HCT116 (cell line): ENCODE measurements around the gene ENTREP1. TPM values are rescaled to one million over a fixed set of nuclear protein-coding genes. Genes with fewer than 3 reads are reported as not detected.

ENCODE experiments used
- ATAC-seq: fragments of 200-7000 bp; cut with Tn5 transposase; 2 replicates; pipeline ENCODE4 v1.9.1; 2020; ENCODE audit warnings: mild to moderate bottlenecking, moderate library complexity
- BruUV-seq: library from RNA; stranded (reverse); fragments of 400-500 nt; replicated peaks from 2 replicates; lab custom pipeline; 2021; lab: Mats Ljungman, UMichigan
- CTCF ChIA-PET: fragments of 300-600 bp; sonication (Branson Sonifier 250); formaldehyde crosslinking; loops from one replicate; lab custom pipeline; 2021; ENCODE audit warnings: antibody characterized with exemption; lab: Charles Lee
- POLR2A ChIA-PET: fragments of 300-600, 350-600 bp; sonication (Branson Sonifier 250); formaldehyde crosslinking; loops from one replicate; lab custom pipeline; 2021; ENCODE audit warnings: antibody characterized with exemption; lab: Charles Lee
- RAD21 ChIA-PET, 2 experiments: fragments of 300-600 bp; sonication (Branson Sonifier 250); formaldehyde crosslinking; loops; one replicate each; lab custom pipeline; 2023; ENCODE audit warnings: low total read pairs in 2 of 2; ENCODE audit not compliant: uncharacterized antibody in 2 of 2, unreplicated experiment in 2 of 2, low non-redundant PET in 1 of 2; lab: Charles Lee
- DNase-seq: peaks from one replicate; pipeline ENCODE4 v3.0.0-alpha.2; 2010; ENCODE audit warnings: low read depth, low spot score
- H2AFZ ChIP-seq: fragments of 200-600 bp; shearing (Covaris generic), sonication (generic); 2 replicates; pipeline ENCODE4 v1.6.1; 2017; ENCODE audit warnings: low read depth, mixed run types, mixed read lengths, antibody characterized with exemption, low read length; ENCODE audit not compliant: poor library complexity, severe bottlenecking
- H3K27ac ChIP-seq: 2 replicates; pipeline ENCODE4 v1.5.1; 2012; ENCODE audit warnings: low read depth, low read length
- H3K27me3 ChIP-seq: fragments of 200-600 bp; sonication (generic); 2 replicates; pipeline ENCODE4 v1.6.1; 2016; ENCODE audit warnings: mixed run types, low read length, mixed read lengths; ENCODE audit not compliant: insufficient read depth
- H3K36me3 ChIP-seq, 2 experiments: fragments of 200-500 bp in 1 of 2; fragments of 200-600 bp in 1 of 2; sonication (Bioruptor generic) in 1 of 2; sonication (generic) in 1 of 2; 2 replicates each; pipeline versions ENCODE4 v1.5.1 to v1.6.1; 2014 to 2016; ENCODE audit warnings: low read length in 2 of 2, inconsistent platforms in 1 of 2, mixed read lengths in 1 of 2, mixed run types in 1 of 2; ENCODE audit not compliant: insufficient read depth in 2 of 2, control insufficient read depth in 1 of 2
- H3K4me1 ChIP-seq, 2 experiments: fragments of 200-600 bp in 1 of 2; sonication (generic) in 1 of 2; 2 replicates each; pipeline versions ENCODE4 v1.5.1 to v1.6.1; 2012 to 2017; ENCODE audit warnings: low read length in 2 of 2, inconsistent platforms in 1 of 2, mild to moderate bottlenecking in 1 of 2, mixed read lengths in 1 of 2, mixed run types in 1 of 2, moderate library complexity in 1 of 2; ENCODE audit not compliant: insufficient read depth in 2 of 2, control insufficient read depth in 1 of 2
- H3K4me2 ChIP-seq: fragments of 200-600 bp; sonication (generic); 2 replicates; pipeline ENCODE4 v1.6.1; 2017; ENCODE audit warnings: mixed run types, low read length, mixed read lengths
- H3K4me3 ChIP-seq, 2 experiments: fragments of 200-600 bp in 1 of 2; sonication (generic) in 1 of 2; replicated peaks in 1 of 2; 2 replicates each; pipeline ENCODE4 v1.5.1; 2011 to 2016; ENCODE audit warnings: low read length in 2 of 2, control low read depth in 1 of 2, low read depth in 1 of 2, mild to moderate bottlenecking in 1 of 2, mixed read lengths in 1 of 2, mixed run types in 1 of 2
- H3K79me2 ChIP-seq: fragments of 200-600 bp; sonication (generic); 2 replicates; pipeline ENCODE4 v1.6.1; 2017; ENCODE audit warnings: mild to moderate bottlenecking, mixed run types, low read length, moderate library complexity, mixed read lengths; ENCODE audit not compliant: insufficient read depth
- H3K9ac ChIP-seq: fragments of 200-600 bp; sonication (generic); 2 replicates; pipeline ENCODE4 v1.6.1; 2016; ENCODE audit warnings: low read length, mixed read lengths
- H3K9me2 ChIP-seq: fragments of 200-600 bp; sonication (generic), shearing (Covaris generic); 2 replicates; pipeline ENCODE4 v1.6.1; 2017; ENCODE audit warnings: mixed run types, mild to moderate bottlenecking, moderate library complexity; ENCODE audit not compliant: insufficient read depth
- H3K9me3 ChIP-seq, 2 experiments: fragments of 200-500 bp in 1 of 2; fragments of 200-600 bp in 1 of 2; sonication (Bioruptor generic) in 1 of 2; sonication (generic) in 1 of 2; 2 replicates each; pipeline ENCODE4 v1.6.1; 2014 to 2017; ENCODE audit warnings: low read length in 2 of 2, mixed read lengths in 2 of 2, inconsistent platforms in 1 of 2, low read depth in 1 of 2, mild to moderate bottlenecking in 1 of 2, mixed run types in 1 of 2, moderate library complexity in 1 of 2; ENCODE audit not compliant: control insufficient read depth in 1 of 2, insufficient read depth in 1 of 2
- H4K20me1 ChIP-seq: fragments of 200-600 bp; sonication (generic), shearing (Covaris generic); 2 replicates; pipeline ENCODE4 v1.6.1; 2017; ENCODE audit warnings: mixed run types, mild to moderate bottlenecking, moderate library complexity; ENCODE audit not compliant: insufficient read depth
- CEBPB ChIP-seq: IDR thresholded peaks from 2 replicates; pipeline ENCODE4 v1.6.1; 2012; ENCODE audit warnings: low read depth
- EGR1 ChIP-seq: IDR thresholded peaks from 2 replicates; pipeline ENCODE4 v1.6.1; 2012; ENCODE audit warnings: low read depth
- ELF1 ChIP-seq: IDR thresholded peaks from 2 replicates; pipeline ENCODE4 v1.6.1; 2012; ENCODE audit warnings: low read depth, borderline replicate concordance
- EZH2 ChIP-seq: fragments of 200-600 bp; sonication (generic); IDR thresholded peaks from 2 replicates; pipeline ENCODE4 v1.6.1; 2017; ENCODE audit warnings: antibody characterized with exemption, mixed run types
- FOSL1 ChIP-seq: IDR thresholded peaks from 2 replicates; pipeline ENCODE4 v1.6.1; 2012; ENCODE audit warnings: low read depth
- JUND ChIP-seq: IDR thresholded peaks from 2 replicates; pipeline ENCODE4 v1.6.1; 2012
- POLR2A ChIP-seq: IDR thresholded peaks from 2 replicates; pipeline ENCODE4 v1.7.0; 2011; ENCODE audit warnings: borderline replicate concordance; ENCODE audit not compliant: insufficient read depth, insufficient read length; ENCODE audit errors: extremely low read depth
- POLR2AphosphoS5 ChIP-seq: IDR thresholded peaks from 2 replicates; pipeline ENCODE4 v1.6.1; 2011; ENCODE audit warnings: mild to moderate bottlenecking, low read depth, low read length, moderate library complexity
- RAD21 ChIP-seq: IDR thresholded peaks from 2 replicates; pipeline ENCODE4 v1.6.1; 2012; ENCODE audit warnings: low read depth, mild to moderate bottlenecking
- SIN3A ChIP-seq: IDR thresholded peaks from 2 replicates; pipeline ENCODE4 v1.6.1; 2012; ENCODE audit warnings: low read depth
- SP1 ChIP-seq: IDR thresholded peaks from 2 replicates; pipeline ENCODE4 v1.6.1; 2012; ENCODE audit warnings: low read depth
- SRF ChIP-seq: IDR thresholded peaks from 2 replicates; pipeline ENCODE4 v1.6.1; 2012; ENCODE audit warnings: low read depth
- TCF7L2 ChIP-seq: IDR thresholded peaks from 2 replicates; pipeline ENCODE4 v1.7.0; 2011; ENCODE audit warnings: borderline replicate concordance, inconsistent platforms; ENCODE audit not compliant: insufficient read depth, insufficient read length; ENCODE audit errors: extremely low read depth
- YY1 ChIP-seq: IDR thresholded peaks from 2 replicates; pipeline ENCODE4 v1.6.1; 2011; ENCODE audit warnings: low read length, low read depth, moderate library complexity, mild to moderate bottlenecking; ENCODE audit not compliant: insufficient replicate concordance; ENCODE audit errors: extremely low read depth
- ZFX ChIP-seq: fragments of 450-650 bp; IDR thresholded peaks from 2 replicates; pipeline ENCODE4 v1.6.1; 2017
- ZNF274 ChIP-seq: fragments of 200-500 bp; sonication (Bioruptor generic); IDR thresholded peaks from 2 replicates; pipeline ENCODE4 v1.6.1; 2014; ENCODE audit warnings: mild to moderate bottlenecking, low read depth, low read length, inconsistent platforms
- intact Hi-C: fragments of 100-400 bp; cut with micrococcal nuclease; formaldehyde crosslinking; loops from 2 replicates; pipeline ENCODE4 v1.10.0; 2022
- total RNA-seq: library from RNA; stranded (reverse); gene quantifications from one replicate; pipeline ENCODE4 v1.2.1, GENCODE V29; 2021; ENCODE audit not compliant: unreplicated experiment
- TF ChIP-seq, protein P1 (sequence below): IDR thresholded peaks from 2 replicates; pipeline ENCODE4 v1.6.1; 2012; ENCODE audit warnings: low read depth
- TF ChIP-seq, protein P2 (sequence below): IDR thresholded peaks from 2 replicates; pipeline ENCODE4 v1.6.1; 2012
- TF ChIP-seq, protein P3 (sequence below): IDR thresholded peaks from 2 replicates; pipeline ENCODE4 v1.6.1; 2011; ENCODE audit warnings: mild to moderate bottlenecking, low read length, moderate library complexity; ENCODE audit not compliant: insufficient replicate concordance; ENCODE audit errors: extremely low read depth
- TF ChIP-seq, protein P4 (sequence below), 3 experiments: fragments of 200-600 bp in 1 of 3; sonication (generic) in 1 of 3; IDR thresholded peaks in 2 of 3; conservative IDR thresholded peaks in 1 of 3; 2 replicates each; pipeline ENCODE4 v1.5.1; 2012 to 2017; ENCODE audit warnings: low read depth in 2 of 3, low read length in 2 of 3, antibody characterized with exemption in 1 of 3, borderline replicate concordance in 1 of 3, control low read depth in 1 of 3, mild to moderate bottlenecking in 1 of 3, mixed read lengths in 1 of 3, mixed run types in 1 of 3, moderate library complexity in 1 of 3; ENCODE audit not compliant: insufficient read depth in 1 of 3

ENTREP1 gene
- total RNA-seq, 1 experiment from 2014 or later: 1.1 TPM

DNA sequence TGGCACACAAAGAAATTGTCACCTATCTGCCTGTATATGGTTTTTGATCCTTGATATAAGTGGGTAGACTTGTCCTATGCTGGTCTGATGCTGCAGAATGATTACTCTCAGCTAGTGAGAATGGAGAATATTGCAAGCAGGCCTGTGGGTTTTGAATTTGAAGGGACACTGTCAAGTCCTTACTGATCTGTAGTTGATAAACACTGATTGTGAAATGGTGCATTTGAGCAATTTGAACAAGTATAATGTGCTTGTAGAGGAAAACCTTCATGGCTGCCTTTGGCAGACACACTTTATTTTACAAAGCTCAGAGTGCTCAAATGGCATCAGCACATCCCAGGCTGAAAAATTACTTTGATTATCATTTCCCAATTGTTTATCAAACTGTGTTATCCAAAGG, 9.3 kb downstream of the ENTREP1 start:
- Histone ChIP-seq H3K4me1 (no peaks in the 10 kb centered on the region), H3K27me3 (0 out of 2 replicates have a peak, but pooled peaks cover 8% of the 10 kb centered on the region), H3K9ac (no peak overlapping the region), H3K4me2 (no peak overlapping the region), H3K79me2 (no peaks in the 10 kb centered on the region), H3K9me2 (no peaks in the 10 kb centered on the region), H3K4me3 (no peak overlapping the region), H4K20me1 (no peaks in the 10 kb centered on the region; the same call in 1 of the 2 replicates), H3K27ac (no peak overlapping the region), H3K36me3 (no peaks in the 10 kb centered on the region), H3K9me3 (no peaks in the 10 kb centered on the region), H2AFZ (no peak overlapping the region)
- ATAC-seq (no peak), DNase-seq (no peak)
- TF ChIP-seq FOSL1 (no peak), SRF (no peak), TCF7L2 (no peak), RAD21 (no peak), ZFX (no peak), POLR2AphosphoS5 (no peak), ZNF274 (no peak), JUND (no peak), CEBPB (no peak), EZH2 (no peak), SIN3A (no peak), POLR2A (no peak), EGR1 (no peak), SP1 (no peak), ELF1 (no peak), YY1 (no peak)
- TF ChIP-seq, protein P1, sequence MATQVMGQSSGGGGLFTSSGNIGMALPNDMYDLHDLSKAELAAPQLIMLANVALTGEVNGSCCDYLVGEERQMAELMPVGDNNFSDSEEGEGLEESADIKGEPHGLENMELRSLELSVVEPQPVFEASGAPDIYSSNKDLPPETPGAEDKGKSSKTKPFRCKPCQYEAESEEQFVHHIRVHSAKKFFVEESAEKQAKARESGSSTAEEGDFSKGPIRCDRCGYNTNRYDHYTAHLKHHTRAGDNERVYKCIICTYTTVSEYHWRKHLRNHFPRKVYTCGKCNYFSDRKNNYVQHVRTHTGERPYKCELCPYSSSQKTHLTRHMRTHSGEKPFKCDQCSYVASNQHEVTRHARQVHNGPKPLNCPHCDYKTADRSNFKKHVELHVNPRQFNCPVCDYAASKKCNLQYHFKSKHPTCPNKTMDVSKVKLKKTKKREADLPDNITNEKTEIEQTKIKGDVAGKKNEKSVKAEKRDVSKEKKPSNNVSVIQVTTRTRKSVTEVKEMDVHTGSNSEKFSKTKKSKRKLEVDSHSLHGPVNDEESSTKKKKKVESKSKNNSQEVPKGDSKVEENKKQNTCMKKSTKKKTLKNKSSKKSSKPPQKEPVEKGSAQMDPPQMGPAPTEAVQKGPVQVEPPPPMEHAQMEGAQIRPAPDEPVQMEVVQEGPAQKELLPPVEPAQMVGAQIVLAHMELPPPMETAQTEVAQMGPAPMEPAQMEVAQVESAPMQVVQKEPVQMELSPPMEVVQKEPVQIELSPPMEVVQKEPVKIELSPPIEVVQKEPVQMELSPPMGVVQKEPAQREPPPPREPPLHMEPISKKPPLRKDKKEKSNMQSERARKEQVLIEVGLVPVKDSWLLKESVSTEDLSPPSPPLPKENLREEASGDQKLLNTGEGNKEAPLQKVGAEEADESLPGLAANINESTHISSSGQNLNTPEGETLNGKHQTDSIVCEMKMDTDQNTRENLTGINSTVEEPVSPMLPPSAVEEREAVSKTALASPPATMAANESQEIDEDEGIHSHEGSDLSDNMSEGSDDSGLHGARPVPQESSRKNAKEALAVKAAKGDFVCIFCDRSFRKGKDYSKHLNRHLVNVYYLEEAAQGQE: no peak
- TF ChIP-seq, protein P2, sequence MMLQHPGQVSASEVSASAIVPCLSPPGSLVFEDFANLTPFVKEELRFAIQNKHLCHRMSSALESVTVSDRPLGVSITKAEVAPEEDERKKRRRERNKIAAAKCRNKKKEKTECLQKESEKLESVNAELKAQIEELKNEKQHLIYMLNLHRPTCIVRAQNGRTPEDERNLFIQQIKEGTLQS: no peak
- TF ChIP-seq, protein P3, sequence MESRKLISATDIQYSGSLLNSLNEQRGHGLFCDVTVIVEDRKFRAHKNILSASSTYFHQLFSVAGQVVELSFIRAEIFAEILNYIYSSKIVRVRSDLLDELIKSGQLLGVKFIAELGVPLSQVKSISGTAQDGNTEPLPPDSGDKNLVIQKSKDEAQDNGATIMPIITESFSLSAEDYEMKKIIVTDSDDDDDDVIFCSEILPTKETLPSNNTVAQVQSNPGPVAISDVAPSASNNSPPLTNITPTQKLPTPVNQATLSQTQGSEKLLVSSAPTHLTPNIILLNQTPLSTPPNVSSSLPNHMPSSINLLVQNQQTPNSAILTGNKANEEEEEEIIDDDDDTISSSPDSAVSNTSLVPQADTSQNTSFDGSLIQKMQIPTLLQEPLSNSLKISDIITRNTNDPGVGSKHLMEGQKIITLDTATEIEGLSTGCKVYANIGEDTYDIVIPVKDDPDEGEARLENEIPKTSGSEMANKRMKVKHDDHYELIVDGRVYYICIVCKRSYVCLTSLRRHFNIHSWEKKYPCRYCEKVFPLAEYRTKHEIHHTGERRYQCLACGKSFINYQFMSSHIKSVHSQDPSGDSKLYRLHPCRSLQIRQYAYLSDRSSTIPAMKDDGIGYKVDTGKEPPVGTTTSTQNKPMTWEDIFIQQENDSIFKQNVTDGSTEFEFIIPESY: no peak
- TF ChIP-seq, protein P4, sequence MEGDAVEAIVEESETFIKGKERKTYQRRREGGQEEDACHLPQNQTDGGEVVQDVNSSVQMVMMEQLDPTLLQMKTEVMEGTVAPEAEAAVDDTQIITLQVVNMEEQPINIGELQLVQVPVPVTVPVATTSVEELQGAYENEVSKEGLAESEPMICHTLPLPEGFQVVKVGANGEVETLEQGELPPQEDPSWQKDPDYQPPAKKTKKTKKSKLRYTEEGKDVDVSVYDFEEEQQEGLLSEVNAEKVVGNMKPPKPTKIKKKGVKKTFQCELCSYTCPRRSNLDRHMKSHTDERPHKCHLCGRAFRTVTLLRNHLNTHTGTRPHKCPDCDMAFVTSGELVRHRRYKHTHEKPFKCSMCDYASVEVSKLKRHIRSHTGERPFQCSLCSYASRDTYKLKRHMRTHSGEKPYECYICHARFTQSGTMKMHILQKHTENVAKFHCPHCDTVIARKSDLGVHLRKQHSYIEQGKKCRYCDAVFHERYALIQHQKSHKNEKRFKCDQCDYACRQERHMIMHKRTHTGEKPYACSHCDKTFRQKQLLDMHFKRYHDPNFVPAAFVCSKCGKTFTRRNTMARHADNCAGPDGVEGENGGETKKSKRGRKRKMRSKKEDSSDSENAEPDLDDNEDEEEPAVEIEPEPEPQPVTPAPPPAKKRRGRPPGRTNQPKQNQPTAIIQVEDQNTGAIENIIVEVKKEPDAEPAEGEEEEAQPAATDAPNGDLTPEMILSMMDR (IDR thresholded peaks at IDR 0.05 in 2 of 3, conservative IDR thresholded peaks at IDR 0.05 in 1 of 3; ENCODE audit: borderline replicate concordance in 1 of 3, insufficient read depth in 1 of 3, low read depth in 2 of 3, low read length in 2 of 3): no peak
- intact Hi-C loops: no loop called here
- CTCF ChIA-PET: no interaction called here
- POLR2A ChIA-PET: no interaction called here
- RAD21 ChIA-PET: no interaction called here
- no TSS peak for BruUV-seq
